CD4-positive, alpha-beta T cell treated with Interleukin-2 at 100 ng/mL for 4 hours (primary cell): Measurements from ENCODE around the gene MPEG1.

Experiments
- DNase-seq: peaks from one replicate; pipeline ENCODE4 v3.0.0-alpha.2; 2020; ENCODE audit warnings: low spot score

Gene MPEG1

GRCh38 chr11:59212744-59213631, at the start of gene MPEG1:
TSS of gene MPEG1 (minus strand) at chr11:59212927. CDS start at chr11:59212865, 62 bp downstream.
- DNase-seq = no peak

- no peak for DNase-seq
Measured at GRCh38 chr11:59262177-59262818, 49.6 kb upstream of the MPEG1 start.

- no peak for DNase-seq
Measured at GRCh38 chr11:59261150-59261549, 48.4 kb upstream of the MPEG1 start.

- DNase-seq = no peak
Measured at GRCh38 chr11:59259867-59260475, 47.2 kb upstream of the MPEG1 start.

GRCh38 chr11:59259047-59259446, 46.3 kb upstream of the MPEG1 start:
- no peak for DNase-seq

GRCh38 chr11:59255281-59255680, 42.6 kb upstream of the MPEG1 start:
- no peak for DNase-seq

- DNase-seq = no peak
Measured at GRCh38 chr11:59254286-59254685, 41.6 kb upstream of the MPEG1 start.

GRCh38 chr11:59253001-59253400, 40.3 kb upstream of the MPEG1 start:
- DNase-seq = no peak

GRCh38 chr11:59249535-59249934, 36.8 kb upstream of the MPEG1 start:
- no peak for DNase-seq

- peak; percentile 5 for DNase-seq
Measured at GRCh38 chr11:59247531-59248227, 35.0 kb upstream of the MPEG1 start.

- DNase-seq = no peak
Measured at GRCh38 chr11:59243633-59244032, 30.9 kb upstream of the MPEG1 start.

- DNase-seq = no peak
Measured at GRCh38 chr11:59240322-59240721, 27.6 kb upstream of the MPEG1 start.

- no peak for DNase-seq
Measured at GRCh38 chr11:59226396-59226795, 13.7 kb upstream of the MPEG1 start.

- no peak for DNase-seq
Measured at GRCh38 chr11:59225017-59225416, 12.3 kb upstream of the MPEG1 start.

GRCh38 chr11:59224351-59224928, 11.7 kb upstream of the MPEG1 start:
- DNase-seq = peak; percentile 14

GRCh38 chr11:59223611-59224010, 10.9 kb upstream of the MPEG1 start:
- no peak for DNase-seq

- DNase-seq = no peak
Measured at GRCh38 chr11:59223177-59223576, 10.4 kb upstream of the MPEG1 start.

- no peak for DNase-seq
Measured at GRCh38 chr11:59222464-59223060, 9.8 kb upstream of the MPEG1 start.

GRCh38 chr11:59221441-59221840, 8.7 kb upstream of the MPEG1 start:
- no peak for DNase-seq

GRCh38 chr11:59219836-59220235, 7.1 kb upstream of the MPEG1 start:
- DNase-seq = no peak

GRCh38 chr11:59218893-59219292, 6.2 kb upstream of the MPEG1 start:
- no peak for DNase-seq

- no peak for DNase-seq
Measured at GRCh38 chr11:59218319-59218718, 5.6 kb upstream of the MPEG1 start.
